Right ventricle myocardium inferior (tissue), 1 donor: ENCODE data around the gene KIF3A. TPM values are rescaled to one million over a fixed set of nuclear protein-coding genes. Genes with fewer than 3 reads are reported as not detected.

Source experiments
- ATAC-seq: fragments of 200-7000 bp; cut with Tn5 transposase; one replicate; pipeline ENCODE4 v1.9.1; 2020; ENCODE audit warnings: mild to moderate bottlenecking, moderate library complexity
- DNase-seq: peaks from one replicate; pipeline ENCODE4 v3.0.0; 2021; ENCODE audit errors: missing footprints
- intact Hi-C: fragments of 100-400 bp; cut with DNase I; formaldehyde crosslinking; loops from one replicate; pipeline ENCODE4 v1.11.0; 2022
- total RNA-seq: library from RNA; stranded (reverse); fragmentation: NEBNext Ultra II Directional; extraction: Animal tissue kit (Norgen Biotek cat#: 25700); gene quantifications from one replicate; pipeline ENCODE4 v1.2.1, GENCODE V29; 2021
- donor health status: DM: no; HTN: yes; CAD: no; lungs with severe emphysema.

The KIF3A gene
- total RNA-seq, 1 donor from 2014 or later: 10.2 TPM

GRCh38 chr5:132673488-132673887 lies 63.9 kb downstream of the KIF3A start:
- intact Hi-C loops: no loop called here

DNA sequence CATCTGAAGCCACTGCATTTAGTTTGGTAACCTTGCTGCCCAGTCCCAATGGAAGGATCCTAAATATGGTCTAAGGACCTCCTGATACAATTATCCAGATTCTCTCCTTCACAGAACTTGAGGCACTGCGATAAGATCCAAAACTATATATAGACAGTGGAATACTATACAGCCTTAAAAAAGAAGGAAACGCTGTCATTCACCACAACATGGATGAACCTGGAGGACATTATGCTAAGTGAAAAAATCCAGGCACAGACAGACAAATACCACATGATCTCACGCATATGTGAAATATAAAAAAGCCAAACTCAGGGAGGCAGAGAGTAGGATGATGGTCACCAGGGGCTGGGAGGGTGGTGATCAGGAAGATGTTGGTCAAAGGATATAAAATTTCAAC lies 66.3 kb downstream of the KIF3A start:
- DNase-seq: no peak
- intact Hi-C loops: no loop called here
- ATAC-seq: no peak

More at GRCh38 chr5:132673488-132673887, 63.9 kb downstream of the KIF3A start:
- DNase-seq: no peak
- no peak for ATAC-seq

DNA sequence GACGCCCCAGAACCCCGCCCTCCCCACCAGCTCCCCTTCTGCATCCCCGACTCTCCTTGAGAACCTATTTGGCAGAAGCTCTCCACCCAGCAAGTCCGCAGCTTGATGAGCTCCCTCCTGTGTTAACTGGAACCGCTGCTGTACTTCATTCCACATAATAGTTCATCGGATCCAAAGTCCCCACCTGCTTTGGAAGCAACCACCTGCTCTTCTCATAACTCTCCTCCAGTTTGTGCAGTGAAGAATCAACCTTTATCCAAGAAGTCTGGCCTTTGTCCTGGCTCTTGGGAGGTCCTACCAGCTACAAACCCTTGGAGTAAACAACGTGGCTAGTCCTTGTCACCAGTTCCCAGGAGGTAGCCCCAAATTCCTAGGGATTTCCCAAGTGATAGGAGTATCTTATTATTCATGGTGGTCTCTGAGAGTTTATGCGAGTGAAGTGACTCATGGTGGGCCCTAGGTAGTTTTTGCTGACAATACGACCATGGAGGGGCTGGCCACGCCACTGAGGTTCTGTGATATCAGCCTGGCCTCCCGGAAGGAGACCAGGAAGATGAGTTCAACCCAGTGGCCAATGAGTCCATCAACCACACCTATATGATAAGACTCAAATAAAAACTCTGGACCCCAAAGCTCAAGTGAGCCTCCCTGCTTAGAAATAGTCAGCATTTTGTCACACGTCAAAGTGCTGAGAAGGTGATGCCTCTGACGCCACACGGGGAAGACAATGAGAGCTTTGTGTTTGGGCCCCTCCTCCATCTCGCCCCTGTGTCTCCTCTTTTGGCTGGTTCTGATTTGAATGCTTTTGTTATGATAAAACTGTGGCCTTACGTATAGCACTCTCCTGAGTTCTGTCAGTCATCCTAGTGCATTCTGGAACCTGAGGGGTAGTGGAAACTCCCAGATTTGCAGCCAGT lies 67.1 kb downstream of the KIF3A start:
- intact Hi-C loops: no loop called here

DNA sequence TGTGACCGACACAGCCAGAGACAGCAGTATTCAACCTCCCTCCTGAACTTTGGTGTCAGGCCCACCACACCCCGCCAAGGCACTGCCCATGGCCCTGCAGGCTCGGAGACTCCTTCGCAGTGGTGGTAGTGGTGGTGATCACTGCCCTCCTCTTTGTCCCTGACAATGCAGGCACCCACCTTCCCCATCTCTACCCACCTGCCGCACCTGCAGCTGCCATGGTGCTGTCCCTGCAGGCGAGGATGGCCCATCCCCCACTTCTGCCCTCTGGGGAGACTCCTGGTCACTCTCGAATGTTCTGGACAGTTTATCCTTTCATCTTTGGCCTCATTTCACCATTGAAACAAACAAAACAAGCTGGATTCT lies 67.9 kb downstream of the KIF3A start:
- ATAC-seq: no peak
- no peak for DNase-seq
- intact Hi-C loops: no loop called here

More for the DNA sequence above, 67.1 kb downstream of the KIF3A start:
- DNase-seq: no peak
- no peak for ATAC-seq

- no peak for DNase-seq
- ATAC-seq: no peak
- intact Hi-C loops: no loop called here
These were observed 68.5 kb downstream of the KIF3A start for GRCh38 chr5:132668706-132669454.

DNA sequence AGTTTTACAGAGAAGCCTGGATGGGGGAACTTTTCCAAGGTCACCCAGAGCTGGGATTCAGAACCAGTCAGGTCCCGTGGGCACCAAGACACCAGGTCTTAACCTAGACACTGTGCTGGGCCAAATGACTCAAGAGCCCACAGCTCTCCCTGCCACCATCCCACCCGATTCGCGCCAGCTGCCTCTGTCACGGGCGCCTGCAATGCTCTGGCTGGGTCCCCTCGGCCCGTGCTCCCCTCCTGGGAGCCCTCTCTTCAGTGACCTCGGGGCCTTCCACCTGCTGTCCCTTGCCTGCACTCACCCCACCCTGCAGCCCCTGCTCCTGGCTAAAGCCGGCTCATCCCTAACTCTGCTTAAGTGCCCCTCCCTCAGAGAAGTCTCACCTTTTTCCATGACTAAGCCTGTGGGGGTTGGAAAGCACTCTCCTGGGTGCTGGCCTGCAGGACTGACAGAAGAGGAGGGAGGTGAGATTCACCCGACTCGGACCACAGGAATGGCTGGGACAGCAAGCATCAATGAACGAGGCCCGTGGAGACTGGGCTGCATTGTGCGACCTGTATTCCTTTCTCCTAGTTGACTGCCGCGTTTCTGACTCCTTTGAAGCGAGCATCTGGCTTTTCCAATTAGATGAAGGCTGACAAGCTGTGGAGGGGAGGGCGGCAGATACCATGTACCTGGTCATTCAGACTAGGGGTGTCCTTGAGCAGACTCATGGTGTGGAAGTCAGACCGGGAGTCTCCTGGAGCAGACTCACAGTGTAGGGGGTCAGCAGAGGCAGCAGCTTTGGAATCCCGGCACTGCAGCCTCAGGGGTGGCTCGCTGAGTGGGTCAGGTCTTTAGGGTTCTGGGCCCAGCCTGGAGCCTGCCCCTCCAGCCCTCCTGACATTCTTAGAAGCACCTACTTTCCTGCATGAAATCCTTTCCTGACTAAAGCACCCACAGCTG lies 69.3 kb downstream of the KIF3A start:
- intact Hi-C loops: no loop called here
- DNase-seq (no peak), ATAC-seq (no peak)

DNA sequence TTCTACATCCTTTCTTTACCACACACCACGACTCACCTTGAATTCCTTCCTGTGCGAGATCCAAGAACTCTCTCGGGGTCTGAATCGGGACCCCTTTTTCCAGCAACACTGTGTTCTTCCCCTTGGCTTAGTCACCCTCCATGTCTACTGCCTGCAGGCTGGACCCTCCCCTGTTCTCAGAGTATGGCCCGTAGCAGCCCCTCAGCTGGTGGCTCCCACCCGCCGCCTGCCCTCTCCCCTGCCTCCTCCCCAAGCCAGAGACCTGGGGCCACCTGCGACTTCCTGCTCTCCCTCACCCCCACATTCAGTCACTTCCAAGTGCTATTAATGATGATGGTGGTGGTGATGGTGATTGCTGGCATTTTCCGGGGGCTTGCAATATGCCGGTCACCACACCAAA lies 70.0 kb downstream of the KIF3A start:
- intact Hi-C loops: no loop called here
- no peak for DNase-seq

GRCh38 chr5:132666310-132667123 lies 70.8 kb downstream of the KIF3A start:
- ATAC-seq: no peak
- DNase-seq: no peak
- intact Hi-C loops: no loop called here

More for the DNA sequence above, 70.0 kb downstream of the KIF3A start:
- ATAC-seq: no peak

- intact Hi-C loops: no loop called here
- ATAC-seq: no peak
- DNase-seq: no peak
These were observed 71.7 kb downstream of the KIF3A start for GRCh38 chr5:132665574-132666080.

DNA sequence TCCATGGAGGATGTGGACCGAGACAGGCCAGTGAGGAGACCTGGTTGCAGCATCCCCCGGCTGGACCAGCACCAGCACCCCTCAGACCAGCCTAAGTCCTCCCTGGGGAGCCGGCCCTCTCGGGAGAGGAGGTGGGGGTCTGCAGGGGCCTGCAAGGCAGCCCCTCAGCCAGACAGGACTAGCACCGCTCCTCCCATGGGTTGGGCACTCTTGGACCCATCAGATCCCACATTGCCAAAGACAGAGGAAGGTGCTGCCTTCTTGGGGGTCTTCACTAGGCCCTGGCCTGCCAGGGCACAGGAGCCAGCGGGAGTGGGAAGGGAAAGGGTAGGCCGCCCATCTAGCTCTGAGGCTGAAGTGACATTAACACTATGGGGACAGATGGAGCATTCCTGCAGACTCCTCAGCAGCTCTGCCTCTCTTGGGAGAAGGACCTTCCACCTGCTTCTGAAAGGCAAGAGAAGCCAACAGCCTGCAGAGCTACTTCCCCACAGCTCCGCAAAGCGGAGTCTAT lies 72.6 kb downstream of the KIF3A start:
- intact Hi-C loops: no loop called here
- no peak for DNase-seq

GRCh38 chr5:132663771-132664695 lies 73.3 kb downstream of the KIF3A start:
- ATAC-seq: no peak
- DNase-seq: no peak
- intact Hi-C loops: no loop called here

More for the DNA sequence above, 72.6 kb downstream of the KIF3A start:
- no peak for ATAC-seq

GRCh38 chr5:132662925-132663770 lies 74.2 kb downstream of the KIF3A start:
- DNase-seq (no peak), ATAC-seq (no peak)
- intact Hi-C loops: no loop called here

- DNase-seq: no peak
- intact Hi-C loops: no loop called here
- ATAC-seq: no peak
These were observed 75.3 kb downstream of the KIF3A start for GRCh38 chr5:132662004-132662401.

- no peak for ATAC-seq
- intact Hi-C loops: no loop called here
- no peak for DNase-seq
These were observed 75.9 kb downstream of the KIF3A start for GRCh38 chr5:132661231-132662003.
